H9 (cell line): ENCODE measurements around the gene FBXL2. TPM values are rescaled to one million over a fixed set of nuclear protein-coding genes. Genes with fewer than 3 reads are reported as not detected.

ENCODE experiments used
- DNase-seq: peaks from one replicate; pipeline ENCODE4 v3.0.0-alpha.2; 2017
- H2AFZ ChIP-seq: one replicate; pipeline ENCODE4 v1.6.1; 2013; ENCODE audit warnings: mild to moderate bottlenecking, low read length, control low read depth, moderate library complexity
- H2AK5ac ChIP-seq: 2 replicates; pipeline ENCODE4 v1.6.1; 2013; ENCODE audit warnings: low read length, control low read depth, mixed read lengths; ENCODE audit not compliant: insufficient read length
- H2BK120ac ChIP-seq: one replicate; pipeline ENCODE4 v1.6.1; 2013; ENCODE audit warnings: low read depth, mild to moderate bottlenecking, low read length, control low read depth, inconsistent platforms; ENCODE audit not compliant: poor library complexity, severe bottlenecking
- H2BK12ac ChIP-seq: 2 replicates; pipeline ENCODE4 v1.6.1; 2013; ENCODE audit warnings: low read length, control low read depth, mixed read lengths, low read depth; ENCODE audit not compliant: insufficient read length
- H2BK15ac ChIP-seq: 2 replicates; pipeline ENCODE4 v1.6.1; 2013; ENCODE audit warnings: low read depth, low read length, control low read depth
- H2BK20ac ChIP-seq: one replicate; pipeline ENCODE4 v1.6.1; 2013; ENCODE audit warnings: low read depth, mild to moderate bottlenecking, low read length, control low read depth, inconsistent platforms; ENCODE audit not compliant: poor library complexity, severe bottlenecking
- H2BK5ac ChIP-seq: 2 replicates; pipeline ENCODE4 v1.6.1; 2013; ENCODE audit warnings: low read length, control low read depth, mixed read lengths; ENCODE audit not compliant: insufficient read length
- H3K14ac ChIP-seq: 2 replicates; pipeline ENCODE4 v1.6.1; 2013; ENCODE audit warnings: low read length, control low read depth; ENCODE audit not compliant: insufficient read depth
- H3K18ac ChIP-seq: 2 replicates; pipeline ENCODE4 v1.6.1; 2013; ENCODE audit warnings: low read depth, mild to moderate bottlenecking, mixed read lengths, low read length, control low read depth; ENCODE audit not compliant: insufficient read length
- H3K23ac ChIP-seq: 2 replicates; pipeline ENCODE4 v1.6.1; 2013; ENCODE audit warnings: low read length, control low read depth, mixed read lengths, low read depth; ENCODE audit not compliant: insufficient read length
- H3K23me2 ChIP-seq: 2 replicates; pipeline ENCODE4 v1.6.1; 2013; ENCODE audit warnings: low read depth, mild to moderate bottlenecking, mixed read lengths, low read length, control low read depth; ENCODE audit not compliant: insufficient read length, poor library complexity, severe bottlenecking
- H3K27ac ChIP-seq: 2 replicates; pipeline ENCODE4 v1.5.1; 2013; ENCODE audit warnings: low read length, control low read depth, mixed read lengths, low read depth; ENCODE audit not compliant: insufficient read length
- H3K27me3 ChIP-seq: 2 replicates; pipeline ENCODE4 v1.6.1; 2013; ENCODE audit warnings: low read length, control low read depth, inconsistent platforms; ENCODE audit not compliant: insufficient read depth
- H3K4ac ChIP-seq: 2 replicates; pipeline ENCODE4 v1.6.1; 2013; ENCODE audit warnings: low read depth, mild to moderate bottlenecking, control low read depth, inconsistent platforms, low read length, moderate library complexity
- H3K4me1 ChIP-seq: 2 replicates; pipeline ENCODE4 v1.6.1; 2013; ENCODE audit warnings: low read length, control low read depth, inconsistent platforms; ENCODE audit not compliant: insufficient read depth
- H3K4me2 ChIP-seq: 2 replicates; pipeline ENCODE4 v1.6.1; 2013; ENCODE audit warnings: low read length, control low read depth, mixed read lengths; ENCODE audit not compliant: insufficient read length, insufficient read depth
- H3K56ac ChIP-seq: 2 replicates; pipeline ENCODE4 v1.6.1; 2013; ENCODE audit warnings: low read depth, mild to moderate bottlenecking, mixed read lengths, low read length, control low read depth; ENCODE audit not compliant: insufficient read length
- H3K79me1 ChIP-seq: 2 replicates; pipeline ENCODE4 v1.6.1; 2013; ENCODE audit warnings: low read depth, mild to moderate bottlenecking, moderate library complexity, low read length, control low read depth, inconsistent platforms; ENCODE audit not compliant: insufficient read depth, poor library complexity, severe bottlenecking
- H3K79me2 ChIP-seq: 2 replicates; pipeline ENCODE4 v1.6.1; 2013; ENCODE audit warnings: low read length, control low read depth, inconsistent platforms; ENCODE audit not compliant: insufficient read depth
- H3K9ac ChIP-seq: 2 replicates; pipeline ENCODE4 v1.6.1; 2013; ENCODE audit warnings: low read length, control low read depth, mixed read lengths; ENCODE audit not compliant: insufficient read length; ENCODE audit errors: extremely low read depth
- H3K9me3 ChIP-seq: one replicate; pipeline ENCODE4 v1.6.1; 2013; ENCODE audit warnings: low read depth, low read length, inconsistent platforms; ENCODE audit not compliant: control insufficient read depth
- H3T11ph ChIP-seq: one replicate; pipeline ENCODE4 v1.6.1; 2013; ENCODE audit warnings: mild to moderate bottlenecking, low read length, control low read depth, inconsistent platforms
- H4K20me1 ChIP-seq: one replicate; pipeline ENCODE4 v1.6.1; 2013; ENCODE audit not compliant: control insufficient read depth, insufficient read length, insufficient read depth
- H4K5ac ChIP-seq: 2 replicates; pipeline ENCODE4 v1.6.1; 2013; ENCODE audit warnings: low read depth, mild to moderate bottlenecking, mixed read lengths, low read length, control low read depth; ENCODE audit not compliant: insufficient read length
- H4K8ac ChIP-seq: replicated peaks from 2 replicates; pipeline ENCODE4 v1.6.1; 2013; ENCODE audit warnings: low read length, control low read depth, mixed read lengths, low read depth; ENCODE audit not compliant: insufficient read length
- H4K91ac ChIP-seq: 2 replicates; pipeline ENCODE4 v1.6.1; 2013; ENCODE audit warnings: low read depth, mild to moderate bottlenecking, moderate library complexity, mixed read lengths, low read length, control low read depth; ENCODE audit not compliant: insufficient read length
- H3K27ac Mint-ChIP-seq, 3 experiments: 2 replicates in 2 of 3; 3 replicates in 1 of 3; pipeline ENCODE4 v1.8.0; 2020 to 2021; ENCODE audit warnings: mixed read lengths in 3 of 3, mild to moderate bottlenecking in 1 of 3, moderate library complexity in 1 of 3
- H3K27me3 Mint-ChIP-seq: 2 replicates; pipeline ENCODE4 v1.8.0; 2021; ENCODE audit warnings: low read depth, mild to moderate bottlenecking, moderate library complexity, mixed read lengths
- H3K36me3 Mint-ChIP-seq, 3 experiments: 2 replicates in 2 of 3; 3 replicates in 1 of 3; pipeline ENCODE4 v1.8.0; 2020 to 2021; ENCODE audit warnings: low read depth in 3 of 3, mixed read lengths in 3 of 3; ENCODE audit not compliant: insufficient read depth in 1 of 3
- H3K4me1 Mint-ChIP-seq, 2 experiments: 2 replicates each; pipeline ENCODE4 v1.8.0; 2020; ENCODE audit warnings: mixed read lengths in 2 of 2
- H3K4me3 Mint-ChIP-seq, 2 experiments: 2 replicates in 1 of 2; 3 replicates in 1 of 2; pipeline ENCODE4 v1.8.0; 2020 to 2021; ENCODE audit warnings: mild to moderate bottlenecking in 2 of 2, mixed read lengths in 2 of 2, moderate library complexity in 1 of 2
- H3K9me3 Mint-ChIP-seq, 2 experiments: 2 replicates in 1 of 2; 3 replicates in 1 of 2; pipeline ENCODE4 v1.8.0; 2020; ENCODE audit warnings: mild to moderate bottlenecking in 2 of 2, mixed read lengths in 2 of 2, moderate library complexity in 1 of 2
- WGBS: extraction: QIAGEN DNeasy Blood & Tissue Kit; methylation state at CpG from one replicate; pipeline ENCODE4 v1.1.7; 2013; ENCODE audit warnings: missing lambda C conversion rate, low lambda C conversion rate, mixed read lengths; ENCODE audit not compliant: insufficient read length; ENCODE audit errors: extremely low coverage; 5-methylcytosine and 5-hydroxymethylcytosine counted together
- total RNA-seq: library from RNA; stranded (reverse); gene quantifications from 2 replicates; pipeline ENCODE4 v1.2.1, GENCODE V29; 2021
- TF ChIP-seq, protein P1 (sequence below): fragments of 200-600 bp; sonication (generic); conservative IDR thresholded peaks from 3 replicates; pipeline ENCODE4 v1.8.0; 2021; ENCODE audit warnings: antibody characterized with exemption, mild to moderate bottlenecking

Gene FBXL2
- total RNA-seq, 1 experiment from 2014 or later, result 2.7 TPM

DNA sequence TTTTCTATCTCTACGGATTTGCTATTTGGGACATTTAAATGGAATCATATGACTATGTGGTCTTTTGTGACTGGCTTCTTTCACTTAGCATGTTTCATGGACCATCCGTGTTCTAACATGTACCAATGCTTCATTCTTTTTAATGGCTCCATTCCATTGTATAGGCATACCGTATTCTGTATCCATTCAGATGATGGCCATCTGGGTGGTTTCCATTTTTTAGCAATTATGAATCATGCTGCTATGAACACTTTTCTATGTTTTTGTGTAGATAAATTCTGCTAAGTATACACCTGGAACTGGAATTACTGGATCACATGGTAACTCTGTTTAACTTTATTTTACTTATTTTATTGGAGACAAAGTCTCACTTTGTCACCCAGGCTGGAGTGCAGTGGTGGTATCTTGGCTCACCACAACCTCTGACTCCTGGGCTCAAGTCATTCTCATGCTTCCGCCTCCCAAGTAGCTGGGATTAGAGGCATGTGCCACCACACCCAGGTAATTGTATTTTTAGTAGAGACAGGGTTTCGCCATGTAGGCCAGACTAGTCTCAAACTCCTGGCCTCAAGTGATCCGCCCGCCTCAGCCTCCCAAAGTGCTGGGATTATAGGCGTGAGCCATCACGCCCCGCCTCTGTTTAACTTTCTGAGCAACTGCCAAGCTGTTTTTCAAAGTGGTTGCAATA, 149.5 kb downstream of the FBXL2 start:
- Histone ChIP-seq H2BK15ac (no peak overlapping the region), H2BK20ac (no peak overlapping the region), H3K14ac (no peak overlapping the region), H3T11ph (no peak overlapping the region), H3K23ac (no peak overlapping the region), H3K9me3 (no peaks in the 10 kb centered on the region), H3K79me1 (peaks cover 14% of the 10 kb centered on the region), H2AK5ac (no peak overlapping the region), H3K27me3 (no peaks in the 10 kb centered on the region), H3K56ac (no peak overlapping the region), H3K79me2 (peaks cover 35% of the 10 kb centered on the region), H4K20me1 (no peaks in the 10 kb centered on the region), H2BK5ac (no peak overlapping the region), H3K4me2 (peak overlapping the region; percentile 2), H3K9ac (no peak overlapping the region), H3K27ac (no peak overlapping the region), H3K4me1 (peaks cover 16% of the 10 kb centered on the region), H3K4ac (no peak overlapping the region), H2AFZ (no peak overlapping the region), H3K23me2 (no peaks in the 10 kb centered on the region), H4K91ac (no peak overlapping the region), H2BK120ac (no peak overlapping the region), H2BK12ac (no peak overlapping the region), H4K5ac (no peak overlapping the region), H3K18ac (no peak overlapping the region), H4K8ac (no peak overlapping the region)
- TF ChIP-seq, protein P1, sequence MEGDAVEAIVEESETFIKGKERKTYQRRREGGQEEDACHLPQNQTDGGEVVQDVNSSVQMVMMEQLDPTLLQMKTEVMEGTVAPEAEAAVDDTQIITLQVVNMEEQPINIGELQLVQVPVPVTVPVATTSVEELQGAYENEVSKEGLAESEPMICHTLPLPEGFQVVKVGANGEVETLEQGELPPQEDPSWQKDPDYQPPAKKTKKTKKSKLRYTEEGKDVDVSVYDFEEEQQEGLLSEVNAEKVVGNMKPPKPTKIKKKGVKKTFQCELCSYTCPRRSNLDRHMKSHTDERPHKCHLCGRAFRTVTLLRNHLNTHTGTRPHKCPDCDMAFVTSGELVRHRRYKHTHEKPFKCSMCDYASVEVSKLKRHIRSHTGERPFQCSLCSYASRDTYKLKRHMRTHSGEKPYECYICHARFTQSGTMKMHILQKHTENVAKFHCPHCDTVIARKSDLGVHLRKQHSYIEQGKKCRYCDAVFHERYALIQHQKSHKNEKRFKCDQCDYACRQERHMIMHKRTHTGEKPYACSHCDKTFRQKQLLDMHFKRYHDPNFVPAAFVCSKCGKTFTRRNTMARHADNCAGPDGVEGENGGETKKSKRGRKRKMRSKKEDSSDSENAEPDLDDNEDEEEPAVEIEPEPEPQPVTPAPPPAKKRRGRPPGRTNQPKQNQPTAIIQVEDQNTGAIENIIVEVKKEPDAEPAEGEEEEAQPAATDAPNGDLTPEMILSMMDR, result no peak
- H3K4me1 Mint-ChIP-seq, result peaks cover 71 to 72% of the 10 kb centered on the region in 2 experiments
- H3K36me3 Mint-ChIP-seq, result peaks cover 24 to 32% (median 28%) of the 10 kb centered on the region in 3 experiments; a peak in 6 of 7 replicates
- peak overlapping the region; percentile 20 to 85 (median 37); a peak in 4 of 7 replicates for H3K27ac Mint-ChIP-seq
- H3K4me3 Mint-ChIP-seq, result peak overlapping the region; percentile 21 to 50; a peak in 4 of 5 replicates
- no peaks in the 10 kb centered on the region for H3K9me3 Mint-ChIP-seq
- no CpG with 5 or more reads among the region's 10 CpGs for WGBS
- DNase-seq, result no peak
- H3K27me3 Mint-ChIP-seq, result no peaks in the 10 kb centered on the region
